ENCODE results near the gene VAPA.

DNA sequence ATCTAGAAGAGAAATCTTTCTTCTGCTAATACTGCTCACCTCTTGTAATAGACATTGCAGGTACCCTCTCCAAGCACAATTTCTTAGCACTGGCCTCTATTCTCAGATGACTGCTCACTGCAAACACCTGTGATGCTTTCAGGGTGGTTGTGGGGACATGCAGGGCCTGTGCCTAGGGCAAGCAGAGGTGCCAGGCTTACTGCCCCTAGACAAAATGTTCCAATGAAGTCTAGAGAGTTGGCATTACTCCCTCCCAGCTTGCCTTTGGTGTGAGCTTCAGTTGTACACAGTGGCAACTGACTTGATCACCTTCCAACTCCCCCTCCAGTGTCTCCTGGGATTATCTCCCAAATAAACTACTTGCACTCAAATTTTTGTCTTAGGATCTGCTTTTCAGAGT, 41.0 kb upstream of the VAPA start:
- TF ChIP-seq POLR2AphosphoS5 (IDR thresholded peaks at IDR 0.05; ENCODE audit: low read depth, low read length) (no peak), POLR2A (IDR thresholded peaks at IDR 0.05; ENCODE audit: low read depth, low read length) (no peak), SPI1 (IDR thresholded peaks at IDR 0.05; ENCODE audit: low read depth, low read length) (no peak), TAF1 (IDR thresholded peaks at IDR 0.05; ENCODE audit: low read depth, low read length) (no peak), PAX5 (IDR thresholded peaks at IDR 0.05; ENCODE audit: insufficient read depth, low read length, severe bottlenecking) (no peak)

All from GM12891 (cell line).